MM.1S (cell line): ENCODE results near the gene ARHGAP26.

Experiments
- DNase-seq: peaks from one replicate; pipeline ENCODE4 v3.0.0-alpha.2; 2015
- H2AFZ ChIP-seq: fragments of 300-600 bp; sonication (generic); 2 replicates; pipeline ENCODE4 v1.6.0; 2016; ENCODE audit warnings: antibody characterized with exemption, low read length
- H3F3A ChIP-seq: fragments of 300-600 bp; sonication (generic); 2 replicates; pipeline ENCODE4 v1.6.1; 2016; ENCODE audit warnings: mild to moderate bottlenecking, antibody characterized with exemption, low read length, moderate library complexity, mixed read lengths; ENCODE audit not compliant: insufficient read depth
- H3K27ac ChIP-seq: fragments of 300-600 bp; sonication (generic); 2 replicates; pipeline ENCODE4 v1.5.1; 2016; ENCODE audit warnings: mild to moderate bottlenecking, low read length
- H3K27me3 ChIP-seq: fragments of 300-600 bp; sonication (generic); replicated peaks from 2 replicates; pipeline ENCODE4 v1.6.0; 2016; ENCODE audit warnings: low read length; ENCODE audit not compliant: insufficient read depth
- H3K36me3 ChIP-seq: fragments of 300-600 bp; sonication (generic); replicated peaks from 2 replicates; pipeline ENCODE4 v1.6.1; 2016; ENCODE audit warnings: mild to moderate bottlenecking, low read length, mixed read lengths; ENCODE audit not compliant: insufficient read depth
- H3K4me1 ChIP-seq: fragments of 300-600 bp; sonication (generic); 2 replicates; pipeline ENCODE4 v1.6.1; 2016; ENCODE audit warnings: low read length, mixed read lengths
- H3K4me2 ChIP-seq: fragments of 300-600 bp; sonication (generic); 2 replicates; pipeline ENCODE4 v1.6.0; 2016; ENCODE audit warnings: low read depth, low read length
- H3K4me3 ChIP-seq: fragments of 300-600 bp; sonication (generic); 2 replicates; pipeline ENCODE4 v1.5.1; 2016; ENCODE audit warnings: low read length, mixed read lengths
- H3K79me2 ChIP-seq: fragments of 300-600 bp; sonication (generic); 2 replicates; pipeline ENCODE4 v1.6.1; 2016; ENCODE audit warnings: mixed run types, low read length, mixed read lengths
- H3K9ac ChIP-seq: fragments of 300-600 bp; sonication (generic); 2 replicates; pipeline ENCODE4 v1.6.1; 2016; ENCODE audit warnings: low read length, mixed read lengths
- H3K9me2 ChIP-seq: fragments of 300-600 bp; sonication (generic); replicated peaks from 2 replicates; pipeline ENCODE4 v1.6.1; 2016; ENCODE audit warnings: mild to moderate bottlenecking, low read length, mixed read lengths; ENCODE audit not compliant: insufficient read depth
- H3K9me3 ChIP-seq: fragments of 300-600 bp; sonication (generic); replicated peaks from 2 replicates; pipeline ENCODE4 v1.6.1; 2016; ENCODE audit warnings: mild to moderate bottlenecking, low read length, mixed read lengths; ENCODE audit not compliant: insufficient read depth
- H4K20me1 ChIP-seq: fragments of 300-600 bp; sonication (generic); 2 replicates; pipeline ENCODE4 v1.6.1; 2016; ENCODE audit warnings: mild to moderate bottlenecking, low read length, moderate library complexity, mixed read lengths; ENCODE audit not compliant: insufficient read depth
- EZH2 ChIP-seq: fragments of 300-600 bp; sonication (generic); optimal IDR thresholded peaks from 2 replicates; pipeline ENCODE3; 2017; ENCODE audit warnings: low read depth, mild to moderate bottlenecking, antibody characterized with exemption, low read length, mixed read lengths
- EZH2phosphoT487 ChIP-seq: fragments of 300-600 bp; sonication (generic); IDR thresholded peaks from 2 replicates; pipeline ENCODE4 v1.6.1; 2018; ENCODE audit warnings: antibody characterized with exemption, low read length
- TF ChIP-seq, protein P1 (sequence below): fragments of 300-600 bp; sonication (generic); IDR thresholded peaks from 2 replicates; pipeline ENCODE4 v1.5.1; 2016; ENCODE audit warnings: antibody characterized with exemption, low read length, mixed read lengths

Gene ARHGAP26

DNA sequence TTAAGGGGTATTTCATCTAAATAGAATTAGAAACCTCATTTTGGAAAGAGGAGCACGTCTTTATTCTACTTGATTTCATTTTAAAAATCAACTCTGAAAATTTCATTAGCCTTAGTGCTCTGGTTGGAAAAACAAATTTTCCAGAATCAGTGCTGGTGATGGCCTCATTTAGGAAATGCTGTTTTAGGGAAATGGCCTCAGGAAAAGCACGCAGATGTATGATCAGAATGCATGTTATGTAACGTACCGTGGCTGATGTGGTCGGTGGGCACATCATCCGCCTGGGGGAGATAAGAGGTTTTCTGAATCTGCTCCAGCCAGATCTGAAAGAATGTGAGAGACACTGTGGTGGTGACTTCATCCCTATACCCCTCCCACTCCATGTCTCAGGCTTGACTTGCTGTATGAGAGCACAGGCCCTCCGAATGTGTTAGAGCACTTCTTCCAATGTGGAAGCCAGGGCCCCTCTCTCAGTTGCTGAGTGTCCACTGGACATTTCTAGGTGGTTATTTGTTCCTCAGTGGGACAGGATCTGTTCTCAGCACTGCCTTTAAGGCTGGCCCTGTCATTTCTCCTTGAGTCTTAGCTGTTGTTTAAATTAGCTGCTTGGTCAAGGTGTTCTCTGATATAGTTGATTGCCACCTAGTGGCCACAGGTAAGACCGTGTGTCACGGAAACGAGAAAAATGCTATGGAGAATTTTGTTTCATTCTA is 96.5 kb downstream of the ARHGAP26 start:
- Histone ChIP-seq H3K79me2 (no peaks in the 10 kb centered on the region), H4K20me1 (no peaks in the 10 kb centered on the region), H3K27me3 (no peaks in the 10 kb centered on the region), H3F3A (no peaks in the 10 kb centered on the region), H3K9ac (no peak overlapping the region), H3K9me2 (no peaks in the 10 kb centered on the region), H3K36me3 (no peaks in the 10 kb centered on the region), H3K27ac (no peak overlapping the region), H3K9me3 (no peaks in the 10 kb centered on the region), H3K4me3 (no peak overlapping the region), H3K4me2 (no peak overlapping the region), H3K4me1 (no peaks in the 10 kb centered on the region; the same call in 1 of the 2 replicates), H2AFZ (no peak overlapping the region)
- peak; percentile 77 for DNase-seq
- TF ChIP-seq EZH2 (no peak), EZH2phosphoT487 (no peak)
- TF ChIP-seq, protein P1, sequence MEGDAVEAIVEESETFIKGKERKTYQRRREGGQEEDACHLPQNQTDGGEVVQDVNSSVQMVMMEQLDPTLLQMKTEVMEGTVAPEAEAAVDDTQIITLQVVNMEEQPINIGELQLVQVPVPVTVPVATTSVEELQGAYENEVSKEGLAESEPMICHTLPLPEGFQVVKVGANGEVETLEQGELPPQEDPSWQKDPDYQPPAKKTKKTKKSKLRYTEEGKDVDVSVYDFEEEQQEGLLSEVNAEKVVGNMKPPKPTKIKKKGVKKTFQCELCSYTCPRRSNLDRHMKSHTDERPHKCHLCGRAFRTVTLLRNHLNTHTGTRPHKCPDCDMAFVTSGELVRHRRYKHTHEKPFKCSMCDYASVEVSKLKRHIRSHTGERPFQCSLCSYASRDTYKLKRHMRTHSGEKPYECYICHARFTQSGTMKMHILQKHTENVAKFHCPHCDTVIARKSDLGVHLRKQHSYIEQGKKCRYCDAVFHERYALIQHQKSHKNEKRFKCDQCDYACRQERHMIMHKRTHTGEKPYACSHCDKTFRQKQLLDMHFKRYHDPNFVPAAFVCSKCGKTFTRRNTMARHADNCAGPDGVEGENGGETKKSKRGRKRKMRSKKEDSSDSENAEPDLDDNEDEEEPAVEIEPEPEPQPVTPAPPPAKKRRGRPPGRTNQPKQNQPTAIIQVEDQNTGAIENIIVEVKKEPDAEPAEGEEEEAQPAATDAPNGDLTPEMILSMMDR, result peak; percentile 80

DNA sequence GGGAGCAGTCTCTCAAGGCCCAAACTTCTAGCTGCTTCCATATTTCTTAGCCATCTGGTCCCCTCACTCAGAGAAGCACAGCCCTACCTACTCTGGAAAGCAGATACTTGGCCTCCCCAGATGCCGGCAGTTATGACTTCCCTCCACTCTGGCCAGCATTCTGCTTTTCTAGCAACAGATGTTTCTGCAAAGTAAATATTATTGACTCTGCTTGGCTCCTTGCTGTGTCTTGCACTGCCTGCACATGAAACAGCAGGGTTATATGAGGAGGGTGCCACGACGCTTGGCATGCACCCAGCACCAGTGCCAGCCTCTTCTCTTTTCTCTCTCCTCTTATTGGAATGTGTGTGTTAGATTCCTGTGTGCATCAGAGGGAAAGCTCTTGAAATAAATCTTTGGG is 99.7 kb downstream of the ARHGAP26 start:
- no peak overlapping the region for H3K4me3 ChIP-seq
- no peaks in the 10 kb centered on the region for H3K9me2 ChIP-seq
- no peak overlapping the region for H3K4me2 ChIP-seq
- no peak for DNase-seq
- no peak overlapping the region for H2AFZ ChIP-seq
- no peaks in the 10 kb centered on the region for H3K27me3 ChIP-seq
- TF ChIP-seq EZH2phosphoT487 (no peak), EZH2 (no peak)
- TF ChIP-seq, protein P1, result no peak
- H3K4me1 ChIP-seq, result no peaks in the 10 kb centered on the region; the same call in 1 of the 2 replicates
- H3K36me3 ChIP-seq, result no peaks in the 10 kb centered on the region
- no peak overlapping the region for H3K9ac ChIP-seq
- no peaks in the 10 kb centered on the region for H3K9me3 ChIP-seq
- no peaks in the 10 kb centered on the region for H3K79me2 ChIP-seq
- H3K27ac ChIP-seq, result no peak overlapping the region
- no peaks in the 10 kb centered on the region for H3F3A ChIP-seq
- H4K20me1 ChIP-seq, result no peaks in the 10 kb centered on the region

DNA sequence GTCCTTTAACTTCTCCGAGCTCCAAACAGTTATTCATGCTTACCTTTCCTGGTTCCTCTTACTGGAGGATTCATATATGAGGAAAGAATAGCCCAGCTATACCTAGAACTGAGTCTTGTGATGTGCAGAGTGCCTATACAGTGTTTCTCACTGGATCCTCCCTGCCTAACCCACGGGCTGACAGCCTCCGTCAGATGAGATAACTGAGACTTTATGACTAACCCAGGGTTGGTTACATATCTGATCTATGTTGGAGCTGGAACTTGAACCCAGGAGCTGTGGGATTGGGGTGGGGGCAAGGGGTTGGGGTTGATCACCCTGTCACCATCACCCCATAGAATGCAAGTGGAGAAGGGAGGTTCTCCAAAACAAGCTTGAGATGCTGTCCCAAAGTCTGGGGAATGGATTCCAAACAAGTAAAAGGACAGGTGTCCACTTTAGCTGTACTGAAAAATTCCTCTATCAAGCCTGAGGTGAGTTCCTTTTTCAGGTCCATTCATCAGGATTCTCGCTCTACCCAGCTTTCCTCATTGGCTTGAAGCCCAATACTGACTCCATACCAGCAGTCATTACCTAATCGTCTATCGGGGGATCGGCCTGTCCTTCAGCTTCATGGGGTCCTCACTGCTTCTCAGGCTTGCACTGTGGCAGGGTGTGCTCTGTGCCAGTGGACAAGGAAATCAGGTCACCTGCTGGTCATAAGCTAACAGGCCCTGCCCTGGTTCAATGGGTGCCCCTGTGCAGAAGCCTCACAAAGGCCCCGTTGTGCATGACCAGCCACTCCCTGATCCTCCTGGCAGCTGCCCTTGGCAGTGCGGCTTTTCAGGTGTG is 100.6 kb downstream of the ARHGAP26 start:
- H3K36me3 ChIP-seq, result no peaks in the 10 kb centered on the region
- no peaks in the 10 kb centered on the region for H3K27me3 ChIP-seq
- H3K4me1 ChIP-seq, result no peaks in the 10 kb centered on the region; the same call in 1 of the 2 replicates
- TF ChIP-seq, protein P1, result no peak
- TF ChIP-seq EZH2 (no peak), EZH2phosphoT487 (no peak)
- H3K9me3 ChIP-seq, result no peaks in the 10 kb centered on the region
- H3K4me3 ChIP-seq, result no peak overlapping the region
- no peaks in the 10 kb centered on the region for H4K20me1 ChIP-seq
- H2AFZ ChIP-seq, result no peak overlapping the region
- no peak overlapping the region for H3K9ac ChIP-seq
- H3F3A ChIP-seq, result no peaks in the 10 kb centered on the region
- H3K4me2 ChIP-seq, result no peak overlapping the region
- H3K27ac ChIP-seq, result no peak overlapping the region
- no peak for DNase-seq
- H3K79me2 ChIP-seq, result no peaks in the 10 kb centered on the region
- no peaks in the 10 kb centered on the region for H3K9me2 ChIP-seq
